ENCODE data around the gene WHAMM. TPM values are rescaled to one million over a fixed set of nuclear protein-coding genes. Genes with fewer than 3 reads are reported as not detected.
"Not testable (repeated sequence)": the region's sequence is repeated elsewhere in the genome, so short reads cannot be mapped to it uniquely, and the experiment has no call there.

The WHAMM gene
- polyA plus RNA-seq, 4 donors, result 4.5 to 12.5 (median 6.2) TPM

DNA sequence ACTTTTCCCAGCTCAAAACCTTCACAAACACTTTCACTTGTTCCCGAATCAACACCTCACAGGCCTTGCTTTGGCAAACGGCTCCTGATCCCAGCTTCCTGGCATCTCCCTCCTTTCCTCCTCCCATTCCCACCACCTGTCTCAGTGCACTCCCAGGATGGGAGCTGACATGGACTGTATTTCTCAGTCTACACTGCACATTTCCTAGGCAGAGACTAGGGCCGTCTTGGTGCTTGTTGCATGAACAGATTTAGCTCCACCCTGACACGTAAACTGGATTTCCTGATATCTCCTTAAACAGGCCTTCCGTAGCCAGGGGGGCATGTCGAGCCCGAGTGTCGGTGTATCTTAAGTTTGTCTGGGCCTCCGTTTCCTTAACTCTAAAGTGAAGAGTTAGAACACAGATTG lies 790 bp upstream of the WHAMM start:
- DNase-seq (peak in 1 of 2 donors; percentile 5), FAIRE-seq (no peak)
- H3K4me1 ChIP-seq (ENCODE audit: control insufficient read depth in 3 of 3, insufficient read depth in 2 of 3, low read depth in 1 of 3, low read length in 2 of 3), result peaks cover 0 to 4% (median 3%) of the 10 kb centered on the region in 3 donors
- peaks cover 0 to 4% (median 2%) of the 10 kb centered on the region in 3 donors for H3K36me3 ChIP-seq (ENCODE audit: control insufficient read depth in 3 of 3, insufficient read depth in 2 of 3, low read depth in 1 of 3, low read length in 3 of 3)
- H3K27ac ChIP-seq (ENCODE audit: low read depth in 1 of 3, low read length in 2 of 3), result peak overlapping the region in 1 of 3 donors; percentile 53
- H3K27me3 ChIP-seq (ENCODE audit: control insufficient read depth in 3 of 3, insufficient read depth in 3 of 3, low read length in 3 of 3), result no peaks in the 10 kb centered on the region
- WGBS, 3 donors, result 64 to 85% (median 83%) methylated on average over 9 of the region's 9 CpGs
- no peaks in the 10 kb centered on the region for H3K9me3 ChIP-seq (ENCODE audit: control insufficient read depth in 2 of 2, insufficient read depth in 1 of 2, low read depth in 1 of 2, low read length in 1 of 2)
- no peak overlapping the region for H3K4me3 ChIP-seq (ENCODE audit: low read depth in 1 of 3, low read length in 3 of 3)

DNA sequence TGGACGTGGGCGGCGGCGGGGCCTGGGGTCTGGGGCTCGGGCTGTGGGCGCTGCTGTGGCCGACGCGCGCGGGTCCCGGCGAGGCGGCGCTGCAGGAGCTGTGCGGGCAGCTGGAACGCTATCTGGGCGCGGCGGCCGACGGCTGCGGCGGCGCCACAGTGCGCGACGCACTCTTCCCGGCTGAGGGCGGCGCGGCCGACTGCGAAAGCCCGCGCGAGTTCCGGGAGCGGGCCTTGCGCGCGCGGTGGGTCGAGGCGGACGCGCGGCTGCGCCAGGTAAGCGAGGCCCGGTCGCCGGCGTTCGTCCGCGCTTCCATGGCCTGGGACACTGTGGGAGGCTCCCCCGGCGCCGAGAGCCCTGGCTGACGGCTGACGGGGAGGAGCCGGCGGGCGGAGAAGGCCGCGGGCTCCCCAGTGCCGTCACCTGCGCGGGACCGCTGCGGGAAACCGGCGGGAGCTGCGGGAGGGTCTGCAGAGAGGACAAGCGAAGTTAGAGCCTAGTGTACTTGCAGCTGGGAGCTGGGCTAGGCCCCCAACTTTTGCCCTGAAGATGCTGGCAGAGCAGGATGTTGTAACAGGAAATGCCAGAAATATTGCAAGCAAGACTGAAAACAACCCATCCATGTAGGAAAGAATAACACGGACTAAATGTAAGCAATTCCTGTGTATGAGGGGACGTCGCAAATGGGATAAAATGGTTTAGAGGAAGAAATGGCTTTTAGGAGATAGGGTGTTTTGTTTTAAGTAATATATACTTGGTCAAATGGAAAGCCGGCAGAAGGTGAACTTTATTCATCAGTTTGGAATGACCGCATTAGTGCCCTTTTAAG lies 847 bp downstream of the WHAMM start:
- Histone ChIP-seq H3K27ac (ENCODE audit: low read depth in 1 of 3, low read length in 2 of 3) (peak overlapping the region; percentile 90 to 100 (median 99)), H3K36me3 (ENCODE audit: control insufficient read depth in 3 of 3, insufficient read depth in 2 of 3, low read depth in 1 of 3, low read length in 3 of 3) (peaks cover 2 to 11% (median 4%) of the 10 kb centered on the region in 3 donors), H3K27me3 (ENCODE audit: control insufficient read depth in 3 of 3, insufficient read depth in 3 of 3, low read length in 3 of 3) (no peaks in the 10 kb centered on the region), H3K9me3 (ENCODE audit: control insufficient read depth in 2 of 2, insufficient read depth in 1 of 2, low read depth in 1 of 2, low read length in 1 of 2) (no peaks in the 10 kb centered on the region), H3K4me3 (ENCODE audit: low read depth in 1 of 3, low read length in 3 of 3) (peak overlapping the region; percentile 60 to 96 (median 94)), H3K4me1 (ENCODE audit: control insufficient read depth in 3 of 3, insufficient read depth in 2 of 3, low read depth in 1 of 3, low read length in 2 of 3) (peaks cover 0 to 4% (median 3%) of the 10 kb centered on the region in 3 donors)
- WGBS, 3 donors, result 0 to 1% (median 0%) methylated on average over 57 to 81 of the region's 81 CpGs
- no peak for FAIRE-seq
- DNase-seq, result peak in 1 of 2 donors; percentile 50

GRCh38 chr15:82810890-82811426 lies 1.5 kb downstream of the WHAMM start:
- Histone ChIP-seq H3K36me3 (ENCODE audit: control insufficient read depth in 3 of 3, insufficient read depth in 2 of 3, low read depth in 1 of 3, low read length in 3 of 3) (peaks cover 4 to 11% (median 7%) of the 10 kb centered on the region in 3 donors), H3K27ac (ENCODE audit: low read depth in 1 of 3, low read length in 2 of 3) (peak overlapping the region; percentile 90 to 100 (median 99)), H3K4me3 (ENCODE audit: low read depth in 1 of 3, low read length in 3 of 3) (peak overlapping the region; percentile 60 to 96 (median 94)), H3K4me1 (ENCODE audit: control insufficient read depth in 3 of 3, insufficient read depth in 2 of 3, low read depth in 1 of 3, low read length in 2 of 3) (peaks cover 0 to 4% (median 3%) of the 10 kb centered on the region in 3 donors), H3K27me3 (ENCODE audit: control insufficient read depth in 3 of 3, insufficient read depth in 3 of 3, low read length in 3 of 3) (no peaks in the 10 kb centered on the region), H3K9me3 (ENCODE audit: control insufficient read depth in 2 of 2, insufficient read depth in 1 of 2, low read depth in 1 of 2, low read length in 1 of 2) (no peaks in the 10 kb centered on the region)
- FAIRE-seq (no peak), DNase-seq (peak in 1 of 2 donors; percentile 26)
- WGBS, 3 donors, result 0 to 3% (median 2%) methylated on average over 6 of the region's 6 CpGs

DNA sequence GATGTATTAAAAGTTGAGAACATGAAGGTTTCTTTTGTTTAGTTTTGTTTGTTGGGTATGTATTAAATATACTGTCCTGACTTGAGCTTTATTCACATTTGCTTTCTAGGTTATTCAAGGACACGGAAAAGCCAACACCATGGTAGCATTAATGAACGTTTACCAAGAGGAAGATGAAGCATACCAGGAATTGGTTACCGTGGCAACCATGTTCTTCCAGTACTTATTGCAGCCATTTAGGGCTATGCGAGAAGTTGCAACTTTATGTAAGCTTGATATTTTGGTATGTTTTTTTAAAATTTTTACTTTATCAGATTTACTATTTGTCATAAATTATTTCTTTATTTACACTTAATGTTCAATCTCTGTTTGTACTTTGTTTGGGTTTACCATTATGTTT lies 3.6 kb downstream of the WHAMM start:
- peaks cover 12 to 18% (median 12%) of the 10 kb centered on the region in 3 donors for H3K36me3 ChIP-seq (ENCODE audit: control insufficient read depth in 3 of 3, insufficient read depth in 2 of 3, low read depth in 1 of 3, low read length in 3 of 3)
- no peak for FAIRE-seq

DNA sequence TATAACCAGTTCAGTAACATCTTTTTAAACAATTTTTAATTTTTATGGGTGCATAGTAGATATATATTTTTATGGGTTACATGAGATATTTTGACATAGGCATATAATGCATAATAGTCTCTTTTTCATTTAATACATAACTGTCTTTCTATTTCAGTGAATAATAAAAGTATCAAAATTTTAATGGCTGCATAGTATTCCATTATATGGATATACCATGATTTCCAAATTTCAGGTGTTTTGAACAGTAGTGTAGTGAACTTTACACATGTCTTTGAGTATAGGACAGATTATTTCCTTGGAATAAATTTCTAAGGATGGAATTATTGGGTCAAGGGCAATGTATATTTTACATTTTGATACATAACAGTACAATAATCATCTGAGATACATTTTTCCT lies 10.7 kb downstream of the WHAMM start:
- H3K27me3 ChIP-seq (ENCODE audit: control insufficient read depth in 3 of 3, insufficient read depth in 3 of 3, low read length in 3 of 3), result no peaks in the 10 kb centered on the region
- H3K36me3 ChIP-seq (ENCODE audit: control insufficient read depth in 3 of 3, insufficient read depth in 2 of 3, low read depth in 1 of 3, low read length in 3 of 3), result peaks cover 13 to 35% (median 16%) of the 10 kb centered on the region in 3 donors
- peaks cover 0 to 4% of the 10 kb centered on the region in 2 donors for H3K9me3 ChIP-seq (ENCODE audit: control insufficient read depth in 2 of 2, insufficient read depth in 1 of 2, low read depth in 1 of 2, low read length in 1 of 2)
- H3K27ac ChIP-seq (ENCODE audit: low read depth in 1 of 3, low read length in 2 of 3), result no peak overlapping the region
- no peak overlapping the region for H3K4me3 ChIP-seq (ENCODE audit: low read depth in 1 of 3, low read length in 3 of 3)
- DNase-seq, result no peak
- no peaks in the 10 kb centered on the region for H3K4me1 ChIP-seq (ENCODE audit: control insufficient read depth in 3 of 3, insufficient read depth in 2 of 3, low read depth in 1 of 3, low read length in 2 of 3)
- FAIRE-seq, result no peak

More for the DNA sequence above, 3.6 kb downstream of the WHAMM start:
- H3K9me3 ChIP-seq (ENCODE audit: control insufficient read depth in 2 of 2, insufficient read depth in 1 of 2, low read depth in 1 of 2, low read length in 1 of 2), result no peaks in the 10 kb centered on the region
- no peak overlapping the region for H3K27ac ChIP-seq (ENCODE audit: low read depth in 1 of 3, low read length in 2 of 3)
- H3K4me3 ChIP-seq (ENCODE audit: low read depth in 1 of 3, low read length in 3 of 3), result no peak overlapping the region
- whole genome bisulfite sequencing, 3 donors, result 85 to 89% (median 88%) methylated on average over 4 of the region's 4 CpGs
- H3K4me1 ChIP-seq (ENCODE audit: control insufficient read depth in 3 of 3, insufficient read depth in 2 of 3, low read depth in 1 of 3, low read length in 2 of 3), result peaks cover 0 to 4% (median 3%) of the 10 kb centered on the region in 3 donors
- no peak for DNase-seq
- H3K27me3 ChIP-seq (ENCODE audit: control insufficient read depth in 3 of 3, insufficient read depth in 3 of 3, low read length in 3 of 3), result no peaks in the 10 kb centered on the region

DNA sequence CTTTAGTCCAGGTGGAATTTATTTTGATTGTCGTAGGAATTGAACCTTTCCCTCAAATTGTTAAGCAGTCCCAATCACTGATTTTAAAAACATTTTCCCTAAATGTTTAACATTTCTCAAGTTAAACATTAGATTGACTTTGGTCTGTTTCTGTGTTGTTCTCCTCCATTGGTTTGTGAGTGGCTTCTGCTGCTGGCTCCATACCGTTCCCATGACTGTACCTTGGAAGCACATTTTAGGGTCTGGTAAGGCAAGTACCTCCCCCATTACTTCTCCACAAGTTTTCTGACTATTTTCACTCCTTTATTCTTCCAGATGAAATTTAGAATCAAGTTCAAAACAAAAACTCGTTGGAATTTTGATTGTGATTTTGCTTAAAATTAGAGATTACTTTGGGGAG lies 12.0 kb downstream of the WHAMM start:
- not testable (repeated sequence) for H3K9me3 ChIP-seq (ENCODE audit: control insufficient read depth in 2 of 2, insufficient read depth in 1 of 2, low read depth in 1 of 2, low read length in 1 of 2); H3K4me1 ChIP-seq (ENCODE audit: control insufficient read depth in 3 of 3, insufficient read depth in 2 of 3, low read depth in 1 of 3, low read length in 2 of 3); FAIRE-seq; H3K27ac ChIP-seq (ENCODE audit: low read depth in 1 of 3, low read length in 2 of 3); H3K27me3 ChIP-seq (ENCODE audit: control insufficient read depth in 3 of 3, insufficient read depth in 3 of 3, low read length in 3 of 3); DNase-seq; H3K4me3 ChIP-seq (ENCODE audit: low read depth in 1 of 3, low read length in 3 of 3)
- 73 to 86% (median 80%) methylated on average over 3 of the region's 3 CpGs for WGBS, 3 donors
- H3K36me3 ChIP-seq (ENCODE audit: control insufficient read depth in 3 of 3, insufficient read depth in 2 of 3, low read depth in 1 of 3, low read length in 3 of 3), result peaks cover 12 to 39% (median 14%) of the 10 kb centered on the region in 3 donors

DNA sequence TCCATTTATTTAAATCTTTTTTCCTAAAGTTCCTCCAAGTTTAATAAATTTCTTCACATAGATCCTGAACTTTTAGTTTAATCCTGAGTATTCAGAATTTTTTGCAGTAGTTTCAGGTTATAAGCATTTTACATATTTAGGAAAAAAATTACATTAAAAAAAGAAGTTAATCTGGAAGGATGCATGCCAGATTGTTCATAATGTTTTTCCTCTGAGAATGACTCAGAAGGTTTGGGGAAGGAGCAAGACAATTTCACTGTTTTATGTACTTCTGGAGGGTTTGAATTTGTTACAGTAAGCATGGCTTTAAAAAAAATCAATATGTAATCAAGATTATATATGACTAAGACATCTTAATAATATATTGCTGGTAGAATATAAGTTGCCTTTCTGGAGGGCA lies 12.4 kb downstream of the WHAMM start:
- peaks cover 11 to 40% (median 12%) of the 10 kb centered on the region in 3 donors for H3K36me3 ChIP-seq (ENCODE audit: control insufficient read depth in 3 of 3, insufficient read depth in 2 of 3, low read depth in 1 of 3, low read length in 3 of 3)
- not testable (repeated sequence) for H3K4me1 ChIP-seq (ENCODE audit: control insufficient read depth in 3 of 3, insufficient read depth in 2 of 3, low read depth in 1 of 3, low read length in 2 of 3); H3K4me3 ChIP-seq (ENCODE audit: low read depth in 1 of 3, low read length in 3 of 3); H3K27ac ChIP-seq (ENCODE audit: low read depth in 1 of 3, low read length in 2 of 3); H3K9me3 ChIP-seq (ENCODE audit: control insufficient read depth in 2 of 2, insufficient read depth in 1 of 2, low read depth in 1 of 2, low read length in 1 of 2); DNase-seq; H3K27me3 ChIP-seq (ENCODE audit: control insufficient read depth in 3 of 3, insufficient read depth in 3 of 3, low read length in 3 of 3)
- FAIRE-seq, result peak; percentile 19

GRCh38 chr15:82823049-82823448 lies 13.6 kb downstream of the WHAMM start:
- no peak for FAIRE-seq
- no peak overlapping the region for H3K4me3 ChIP-seq (ENCODE audit: low read depth in 1 of 3, low read length in 3 of 3)
- H3K36me3 ChIP-seq (ENCODE audit: control insufficient read depth in 3 of 3, insufficient read depth in 2 of 3, low read depth in 1 of 3, low read length in 3 of 3), result peaks cover 10 to 39% (median 13%) of the 10 kb centered on the region in 3 donors
- H3K4me1 ChIP-seq (ENCODE audit: control insufficient read depth in 3 of 3, insufficient read depth in 2 of 3, low read depth in 1 of 3, low read length in 2 of 3), result no peaks in the 10 kb centered on the region
- H3K9me3 ChIP-seq (ENCODE audit: control insufficient read depth in 2 of 2, insufficient read depth in 1 of 2, low read depth in 1 of 2, low read length in 1 of 2), result peaks cover 0 to 4% of the 10 kb centered on the region in 2 donors
- 92 to 95% (median 93%) methylated on average over 5 of the region's 5 CpGs for WGBS, 3 donors
- DNase-seq, result no peak
- H3K27me3 ChIP-seq (ENCODE audit: control insufficient read depth in 3 of 3, insufficient read depth in 3 of 3, low read length in 3 of 3), result no peaks in the 10 kb centered on the region
- H3K27ac ChIP-seq (ENCODE audit: low read depth in 1 of 3, low read length in 2 of 3), result no peak overlapping the region

All from small intestine (tissue), 7 donors.